NCI-H526 (cell line): Measurements from ENCODE around the gene CTNNA3.
"Not testable (repeated sequence)": the region's sequence is repeated elsewhere in the genome, so short reads cannot be mapped to it uniquely, and the experiment has no call there.

Source experiments
- DNase-seq, 2 experiments: peaks; one replicate each; lab custom pipeline; 2025; lab: John Stamatoyannopoulos, UW

CTNNA3 gene

DNA sequence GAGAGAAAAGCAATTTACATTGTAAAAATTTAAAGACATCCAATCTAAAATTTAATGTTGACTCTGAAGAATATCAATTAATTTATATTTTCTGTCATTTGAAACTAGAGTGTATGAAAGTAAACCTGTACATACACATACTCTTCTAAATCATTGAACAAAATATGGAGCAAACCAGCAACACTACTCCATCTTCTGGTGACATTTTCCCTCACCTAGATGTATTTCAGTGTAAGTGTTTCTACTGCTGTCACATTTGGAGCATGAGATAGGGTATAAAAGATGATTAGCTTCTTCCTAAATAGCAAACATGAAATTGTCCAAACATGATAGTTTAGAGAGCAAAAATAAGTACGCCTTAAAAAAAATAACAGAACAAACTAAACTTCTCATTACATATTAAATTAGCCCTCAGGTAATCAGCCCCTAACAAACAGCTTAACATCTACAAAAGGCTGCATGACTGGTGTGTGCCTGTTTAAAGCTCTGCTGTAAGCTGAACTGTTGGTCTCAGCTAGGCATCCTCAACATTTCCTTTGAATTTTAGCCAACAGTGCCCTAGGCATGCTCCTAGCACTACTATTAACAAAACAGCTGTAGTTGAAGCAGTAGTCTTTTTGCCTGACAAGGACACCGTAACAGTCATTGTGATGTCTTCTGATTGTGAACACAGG, 189.8 kb downstream of the CTNNA3 start:
- no peak for DNase-seq

DNA sequence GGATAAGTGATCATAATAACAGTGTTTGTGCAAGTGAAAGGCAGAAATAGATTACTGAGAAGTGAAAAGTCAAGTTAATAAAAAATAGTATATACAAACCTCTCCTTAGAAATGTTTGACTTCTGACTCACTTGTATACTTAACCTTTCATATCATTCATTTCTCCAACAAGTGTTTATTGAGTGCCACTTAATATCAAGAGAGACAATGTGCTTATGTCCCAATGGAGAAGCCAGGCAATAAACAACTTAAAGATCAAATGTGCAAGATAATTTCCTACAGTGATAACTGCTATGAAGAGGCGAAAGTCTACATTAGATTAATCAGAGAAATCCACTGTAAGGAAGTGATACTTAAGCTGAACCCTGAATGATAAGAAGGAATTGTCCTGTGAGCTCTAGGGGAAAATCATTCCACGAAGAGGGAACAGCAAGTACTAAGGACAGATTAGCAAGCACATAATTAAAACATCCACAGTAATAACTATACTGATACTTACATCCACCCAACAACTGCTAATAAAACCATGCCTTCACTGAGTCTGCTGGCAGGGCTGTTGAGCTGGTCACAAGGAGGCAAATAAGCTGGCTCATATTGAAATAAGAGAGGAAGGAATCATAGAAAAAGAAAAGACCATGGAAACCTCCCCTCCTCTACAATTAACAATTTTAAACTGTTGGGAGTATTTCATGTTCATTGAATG, 203.5 kb downstream of the CTNNA3 start:
- DNase-seq, result no peak

DNA sequence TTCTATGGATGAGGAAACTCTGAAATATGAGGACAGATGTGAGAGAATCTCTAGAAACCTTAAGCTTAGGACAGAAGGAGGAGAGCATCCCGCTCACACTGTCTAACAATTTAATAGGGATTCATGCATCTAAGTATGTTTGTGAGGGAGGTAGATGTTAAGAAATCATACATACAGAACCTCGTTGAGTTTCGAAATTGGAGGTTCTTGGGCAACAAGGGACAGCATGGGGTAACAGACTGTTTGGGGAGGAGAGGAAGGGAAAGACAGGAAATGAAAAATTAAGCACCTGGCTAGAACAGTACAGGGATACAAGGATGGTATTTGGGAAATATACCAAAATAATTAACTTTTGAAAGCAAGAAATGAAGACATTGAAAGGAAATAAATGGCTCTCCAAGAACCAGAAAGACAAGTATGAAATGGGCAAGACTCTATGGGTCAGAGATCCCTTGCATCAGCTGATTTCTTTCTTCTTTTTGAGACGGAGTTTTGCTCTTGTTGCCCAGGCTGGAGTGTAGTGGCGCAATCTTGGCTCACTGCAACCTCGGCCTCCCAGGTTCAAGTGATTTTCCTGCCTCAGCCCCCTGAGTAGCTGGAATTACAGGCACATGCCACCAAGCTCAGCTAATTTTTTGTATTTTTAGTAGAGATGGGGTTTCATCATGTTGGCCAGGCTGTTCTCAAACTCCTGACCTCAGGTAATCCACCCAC, 207.9 kb downstream of the CTNNA3 start:
- DNase-seq, result no peak

DNA sequence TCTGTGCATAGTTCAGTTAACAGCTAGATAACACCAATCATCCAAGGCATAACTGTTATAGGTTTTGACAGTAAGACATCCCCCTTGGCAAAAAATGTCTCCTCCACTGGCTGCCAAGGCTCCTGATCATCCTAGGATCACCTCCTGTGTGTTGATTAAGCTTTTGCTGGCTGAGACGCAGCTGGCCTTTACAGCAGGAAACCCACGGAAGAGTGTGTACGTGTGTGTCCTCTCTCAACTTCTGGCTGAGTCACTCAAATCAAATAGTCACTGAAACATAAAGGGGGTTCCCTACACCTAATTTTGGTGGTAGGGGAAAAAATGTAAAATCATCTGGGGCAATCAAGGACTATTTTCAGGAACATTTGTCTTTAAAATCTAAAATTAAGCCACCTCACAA, 208.8 kb downstream of the CTNNA3 start:
- no peak for DNase-seq

DNA sequence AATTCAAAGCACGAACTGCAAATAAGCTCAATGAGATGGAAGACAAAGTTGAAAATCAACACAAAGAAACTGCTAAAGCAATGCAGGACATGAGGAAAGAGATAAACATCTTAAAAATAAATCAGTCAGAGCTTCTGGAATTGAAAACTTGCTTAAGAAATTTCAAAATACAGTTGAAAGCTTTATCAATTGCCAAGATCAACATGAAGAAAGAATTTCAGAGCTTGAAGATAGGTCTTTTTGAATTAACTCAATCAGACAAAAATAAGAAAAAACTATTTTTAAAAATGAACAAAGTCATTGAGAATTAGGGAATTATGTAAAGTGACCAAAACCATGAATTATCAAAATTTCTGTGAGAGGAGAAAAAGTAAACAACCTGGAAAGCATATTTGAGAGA, 218.1 kb downstream of the CTNNA3 start:
- DNase-seq, result no peak

DNA sequence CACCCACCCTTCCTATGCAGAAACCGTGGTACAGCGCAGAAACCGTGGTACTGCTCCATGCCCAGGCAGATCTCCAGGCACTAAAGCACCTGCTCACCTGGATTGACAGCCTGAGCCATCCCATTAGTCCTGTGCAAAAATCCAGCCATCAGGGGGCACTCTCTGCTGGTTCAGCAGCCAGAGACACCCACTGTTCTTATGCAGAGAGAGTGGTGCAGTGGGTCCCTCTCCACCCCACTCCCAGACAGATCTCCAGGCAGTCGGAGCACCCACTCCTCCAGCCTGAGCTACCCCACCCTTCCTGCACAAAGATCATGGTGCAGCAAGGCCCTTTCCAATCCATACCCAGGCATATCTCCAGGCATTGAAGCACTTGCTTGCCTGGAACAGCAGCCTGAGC, 219.8 kb downstream of the CTNNA3 start:
- peak in 1 of 2 experiments; percentile 3 for DNase-seq

DNA sequence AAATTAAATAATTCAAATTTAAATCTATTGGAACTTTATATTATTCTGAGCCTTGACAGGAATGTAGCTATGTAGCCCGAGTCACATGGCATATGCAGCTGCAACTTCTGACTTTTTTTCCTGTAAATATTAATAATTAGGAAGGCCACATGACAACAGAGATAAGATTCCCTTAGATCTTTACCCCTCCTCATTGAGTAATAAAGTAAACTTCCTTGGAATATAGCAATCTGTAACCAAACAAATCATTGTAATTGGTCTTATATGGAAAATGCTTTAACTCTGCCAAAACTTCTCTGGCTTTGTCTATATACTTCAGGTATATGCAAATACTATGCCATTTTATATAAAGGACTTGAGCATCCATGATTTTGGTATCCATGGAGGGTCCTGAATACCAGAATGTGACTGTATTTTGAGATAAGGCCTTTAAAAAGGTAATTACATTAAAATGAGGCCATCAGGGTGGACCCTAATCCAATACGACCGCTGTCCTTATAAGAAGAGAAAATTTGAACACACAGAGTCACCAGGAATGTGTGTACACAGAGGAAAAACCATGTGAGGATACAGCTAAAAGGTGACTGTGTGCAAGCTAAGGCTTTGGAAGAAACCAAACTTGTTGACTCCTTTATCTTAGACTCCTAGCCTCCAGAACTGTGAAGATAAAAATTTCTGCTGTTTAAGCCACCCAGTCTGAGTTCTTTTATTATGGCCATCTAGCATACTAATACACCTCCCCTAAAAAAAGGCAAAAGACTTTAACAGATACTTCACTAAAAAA, 222.0 kb downstream of the CTNNA3 start:
- DNase-seq, result no peak

DNA sequence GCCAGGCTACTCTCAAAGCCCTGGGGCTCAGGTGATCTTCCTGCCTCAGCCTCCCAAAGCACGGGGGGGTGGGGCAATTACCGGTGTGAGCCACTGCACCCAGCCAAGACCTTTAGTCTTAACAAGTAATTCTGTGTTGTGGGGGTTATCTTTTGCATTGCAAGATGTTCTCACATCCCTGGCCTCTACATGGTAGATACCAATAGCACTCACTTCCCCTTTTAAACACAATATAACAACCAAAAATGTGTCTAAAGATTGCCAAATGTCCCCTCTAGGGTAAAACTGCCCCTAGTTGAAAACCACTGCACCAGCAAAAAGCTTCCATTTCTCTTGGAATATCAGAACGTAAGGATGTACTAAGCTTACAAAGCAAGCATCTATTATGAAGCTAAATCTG, 225.0 kb downstream of the CTNNA3 start:
- DNase-seq, result no peak

DNA sequence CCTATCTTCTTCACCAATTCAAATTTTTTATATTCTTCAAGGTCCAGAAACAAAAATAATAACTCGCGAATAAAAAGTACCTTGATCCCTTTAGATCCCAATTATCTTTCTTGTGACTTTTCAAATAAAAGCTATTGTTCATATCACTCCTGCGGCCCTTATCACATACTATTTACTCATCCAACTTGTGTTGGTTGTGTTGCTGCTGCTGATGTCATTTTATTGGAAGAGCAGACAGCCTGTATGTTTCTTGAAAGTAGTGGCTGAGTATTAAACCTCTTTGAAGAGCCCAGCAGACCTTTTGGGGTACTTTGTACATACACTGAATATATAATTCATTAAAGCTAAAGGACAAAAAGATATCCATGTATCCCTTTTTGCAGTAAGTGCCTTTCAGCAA, 231.7 kb downstream of the CTNNA3 start:
- no peak for DNase-seq

DNA sequence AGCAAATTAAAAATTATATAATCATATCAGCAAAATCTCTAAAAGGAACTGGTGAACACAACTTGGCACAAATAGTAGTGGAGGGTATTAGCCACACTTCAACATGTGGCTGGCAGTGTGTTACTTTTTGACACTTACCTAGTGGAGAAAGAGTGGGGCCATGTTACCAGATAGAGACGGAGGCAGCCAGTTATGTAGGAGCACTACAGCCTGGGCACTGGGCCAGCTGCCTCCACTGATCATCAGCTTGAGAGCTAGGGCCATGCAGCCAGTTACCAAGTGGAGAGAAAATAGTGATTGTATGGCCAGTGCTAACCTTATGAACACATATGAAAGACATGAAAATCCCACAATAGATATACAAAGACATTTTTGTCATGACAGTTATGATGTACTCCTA, 243.1 kb downstream of the CTNNA3 start:
- DNase-seq, result no peak

DNA sequence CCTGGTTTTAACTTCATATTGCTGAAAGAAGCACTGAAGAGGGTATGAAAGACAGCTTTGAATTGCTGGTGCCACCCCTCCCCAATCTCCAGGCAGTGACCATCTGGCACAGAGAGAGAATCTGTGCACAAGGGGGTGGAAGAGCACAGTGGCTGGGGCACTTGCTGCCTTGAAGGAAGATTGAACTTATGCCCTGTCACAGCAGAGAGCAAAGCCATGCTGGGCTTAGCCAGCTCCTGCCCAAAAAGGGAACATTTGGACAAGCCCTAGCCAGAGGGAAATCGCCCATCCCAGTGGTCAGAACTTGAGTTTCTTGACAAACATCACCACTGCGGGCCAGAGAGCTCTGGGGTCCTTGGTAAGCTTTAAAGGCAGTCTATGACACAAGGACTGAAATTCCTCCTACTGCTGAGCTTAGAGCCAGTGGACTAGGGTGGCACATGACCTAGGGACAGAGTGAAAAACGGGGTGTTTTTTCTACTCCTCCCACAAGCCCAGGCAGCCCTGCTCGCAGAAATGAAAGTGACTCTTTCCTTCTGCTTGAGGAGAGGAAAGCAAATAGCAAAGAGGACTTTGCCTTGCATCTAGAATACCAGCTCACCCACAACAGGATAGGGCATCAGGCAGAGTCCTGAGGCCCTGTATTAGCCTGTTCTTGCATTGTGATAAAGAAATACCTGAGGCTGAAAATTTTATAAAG, 257.2 kb downstream of the CTNNA3 start:
- no peak for DNase-seq

DNA sequence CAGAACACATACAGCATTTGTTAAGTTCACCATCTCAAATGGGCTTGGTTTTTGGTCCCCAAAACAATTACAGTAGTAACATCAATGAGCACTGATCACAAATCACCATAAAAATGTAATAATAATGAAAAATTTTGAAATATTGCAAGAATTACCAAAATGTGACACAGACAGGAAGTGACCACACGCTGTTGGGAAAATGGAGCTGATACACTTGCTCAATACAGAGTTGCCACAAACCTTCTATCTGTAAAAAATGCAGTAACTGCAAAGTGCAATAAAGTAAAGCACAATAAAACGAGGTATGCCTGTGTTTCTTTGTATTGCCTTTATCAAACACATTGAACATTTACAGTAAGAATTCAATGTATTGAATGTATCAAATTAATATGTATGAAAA, 262.7 kb downstream of the CTNNA3 start:
- DNase-seq, result no peak

DNA sequence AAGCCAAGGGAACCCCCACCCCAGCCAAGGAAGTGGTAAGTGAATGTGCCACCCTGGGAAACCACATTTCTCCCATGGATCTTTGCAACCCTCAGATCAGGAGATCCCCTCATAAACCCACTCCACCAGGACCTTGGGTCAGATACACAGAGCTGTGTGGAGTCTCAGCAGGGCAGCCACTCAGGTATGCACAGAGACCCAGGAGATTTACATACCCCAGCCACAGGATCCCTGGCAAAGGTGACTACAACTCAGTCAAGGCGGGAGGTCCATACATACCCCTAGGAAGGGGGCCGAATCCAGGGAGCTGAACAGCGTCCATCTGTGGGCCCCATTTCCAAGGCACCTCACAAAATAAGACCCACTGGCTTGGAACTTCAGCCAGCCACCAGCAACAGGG, 293.4 kb downstream of the CTNNA3 start:
- DNase-seq, result no peak

DNA sequence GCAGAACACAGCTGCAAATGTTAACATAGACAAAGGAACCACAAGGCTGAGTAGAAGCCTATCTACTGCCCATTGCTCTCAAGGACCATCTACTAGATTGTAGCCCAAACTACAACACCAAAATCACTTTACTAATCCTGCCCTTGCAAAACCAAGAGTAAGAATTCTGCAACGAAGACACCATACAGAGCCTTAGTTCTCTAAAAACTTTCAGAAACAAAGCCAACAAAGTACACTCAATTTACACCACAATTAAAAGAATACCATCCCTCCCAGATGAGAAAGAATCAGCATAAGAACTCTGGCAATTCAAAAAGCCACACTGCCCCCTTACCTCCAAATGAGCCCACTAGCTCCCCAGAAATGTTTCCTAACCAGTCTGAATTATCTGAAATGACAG, 294.3 kb downstream of the CTNNA3 start:
- no peak for DNase-seq

DNA sequence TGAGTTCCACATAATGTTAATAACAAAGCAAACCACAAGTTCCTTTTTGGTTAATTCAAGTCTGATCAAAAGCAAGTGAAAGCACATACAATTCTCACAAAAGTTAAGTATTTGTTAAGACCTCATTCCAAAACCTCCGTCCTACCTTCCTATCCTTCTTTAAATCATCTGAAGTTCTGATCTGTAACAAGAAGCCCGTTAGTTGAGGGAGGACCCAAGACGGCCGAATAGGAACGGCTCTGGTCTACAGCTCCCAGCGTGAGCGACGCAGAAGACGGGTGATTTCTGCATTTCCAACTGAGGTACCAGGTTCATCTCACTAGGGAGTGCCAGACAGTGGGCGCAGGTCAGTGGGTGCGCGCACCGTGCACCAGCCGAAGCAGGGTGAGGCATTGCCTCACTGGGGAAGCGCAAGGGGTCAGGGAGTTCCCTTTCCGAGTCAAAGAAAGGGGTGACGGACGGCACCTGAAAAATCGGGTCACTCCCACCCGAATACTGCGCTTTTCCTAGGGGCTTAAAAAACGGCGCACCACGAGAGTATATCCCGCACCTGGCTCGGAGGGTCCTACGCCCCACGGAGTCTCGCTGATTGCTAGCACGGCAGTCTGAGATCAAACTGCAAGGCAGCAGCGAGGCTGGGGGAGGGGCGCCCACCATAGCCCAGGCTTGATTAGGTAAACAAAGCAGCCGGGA, 309.0 kb downstream of the CTNNA3 start:
- not testable (repeated sequence) for DNase-seq

DNA sequence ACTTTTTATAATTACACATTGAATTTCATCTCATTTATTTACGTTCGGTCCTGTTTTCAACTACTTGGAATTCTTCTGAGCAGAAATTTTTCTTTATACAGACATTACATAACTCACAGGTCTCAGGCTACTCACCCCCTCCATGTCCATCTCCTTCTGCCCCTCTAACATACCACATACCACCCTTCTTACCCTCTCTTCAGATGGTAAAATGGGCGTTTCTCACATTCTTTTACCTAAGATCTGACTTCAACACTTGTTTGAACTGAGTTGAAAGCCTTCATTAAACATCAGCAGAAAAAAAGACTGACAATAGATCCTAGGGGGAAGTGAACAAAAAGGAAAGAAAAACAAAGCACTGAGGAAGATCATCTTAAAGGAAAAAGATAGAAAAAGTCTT, 309.7 kb downstream of the CTNNA3 start:
- DNase-seq, result no peak

DNA sequence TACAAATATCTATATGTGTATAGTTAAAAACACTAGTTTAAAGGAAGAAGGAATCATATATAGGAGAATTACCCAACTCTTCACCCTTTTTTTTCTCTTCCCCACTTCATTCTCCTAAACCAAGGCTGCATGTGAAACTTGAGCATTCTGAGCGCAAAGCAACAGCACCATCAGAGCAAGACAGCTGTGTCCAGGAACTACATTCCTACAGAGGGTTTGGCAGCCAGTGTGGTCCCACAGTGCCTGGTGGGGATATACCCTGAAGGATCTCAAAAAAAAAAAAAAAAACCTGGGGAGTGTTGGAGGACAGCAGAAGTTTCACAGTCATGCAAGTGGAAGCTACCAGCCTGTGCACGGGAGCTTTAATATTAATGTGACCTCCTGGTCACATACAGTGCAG, 310.4 kb downstream of the CTNNA3 start:
- no peak for DNase-seq

DNA sequence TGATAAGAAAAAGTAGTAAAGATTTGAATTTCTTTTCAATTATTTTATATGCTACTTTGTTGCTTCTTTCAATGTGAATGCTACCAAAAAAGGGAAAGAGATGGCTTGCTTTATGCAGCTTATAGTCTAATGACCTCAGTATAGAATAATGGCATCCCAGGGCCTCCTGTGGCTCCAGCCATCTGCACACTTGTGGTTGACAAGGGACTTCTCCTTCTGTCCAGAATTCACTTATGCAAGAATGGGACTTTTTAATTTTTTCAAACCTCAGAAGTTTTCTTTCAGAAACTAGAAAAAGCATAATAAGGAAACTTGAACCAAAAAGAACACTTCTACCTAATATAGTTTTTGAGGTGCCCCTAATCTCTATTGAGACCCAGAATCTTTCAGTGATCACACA, 310.9 kb downstream of the CTNNA3 start:
- DNase-seq, result no peak

DNA sequence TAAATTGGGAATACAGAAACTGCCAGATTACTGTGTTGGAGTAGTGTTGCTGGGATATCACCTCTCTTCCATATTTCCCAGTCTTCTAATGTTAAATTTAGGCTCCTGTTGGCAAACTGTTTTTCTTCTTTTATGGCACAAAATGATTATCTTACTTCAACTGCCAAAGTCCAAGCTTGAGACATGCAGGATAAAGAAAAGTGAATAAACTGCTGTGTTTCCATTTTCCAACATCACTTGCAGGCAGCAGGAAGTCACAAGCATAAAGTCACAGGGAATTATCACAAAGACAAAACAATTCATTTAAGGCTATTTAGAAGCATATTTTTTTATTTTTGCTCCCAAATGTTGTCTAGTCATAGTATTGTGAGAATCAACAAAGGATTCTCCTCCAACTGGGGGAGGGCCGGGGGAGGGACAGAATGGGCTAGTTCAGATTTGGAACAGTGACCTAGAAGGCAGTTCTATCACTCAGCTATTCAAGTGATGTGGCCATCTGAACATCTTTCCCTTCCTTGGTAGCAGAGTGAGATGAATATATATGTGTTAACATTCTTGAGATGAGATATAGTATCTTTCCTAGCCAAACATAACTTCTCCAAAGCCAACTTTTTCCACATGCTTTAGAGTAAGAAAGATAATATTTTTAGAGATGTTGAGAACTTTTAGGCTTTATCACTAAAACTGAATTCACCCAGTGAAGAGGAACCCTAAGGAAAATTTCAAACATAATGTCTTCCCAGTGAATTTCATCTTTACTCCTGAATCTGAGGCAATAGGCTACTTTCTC, 364.7 kb downstream of the CTNNA3 start:
- DNase-seq, result no peak
